GM18867 (cell line): ENCODE data around the gene DSCAML1.

Experiments used
- ATAC-seq: cut with Tn5 transposase; IDR thresholded peaks from one replicate; pipeline ENCODE4 v1.9.1; 2021; ENCODE audit warnings: mild to moderate bottlenecking, moderate library complexity; ENCODE audit not compliant: unreplicated experiment

DSCAML1 gene

DNA sequence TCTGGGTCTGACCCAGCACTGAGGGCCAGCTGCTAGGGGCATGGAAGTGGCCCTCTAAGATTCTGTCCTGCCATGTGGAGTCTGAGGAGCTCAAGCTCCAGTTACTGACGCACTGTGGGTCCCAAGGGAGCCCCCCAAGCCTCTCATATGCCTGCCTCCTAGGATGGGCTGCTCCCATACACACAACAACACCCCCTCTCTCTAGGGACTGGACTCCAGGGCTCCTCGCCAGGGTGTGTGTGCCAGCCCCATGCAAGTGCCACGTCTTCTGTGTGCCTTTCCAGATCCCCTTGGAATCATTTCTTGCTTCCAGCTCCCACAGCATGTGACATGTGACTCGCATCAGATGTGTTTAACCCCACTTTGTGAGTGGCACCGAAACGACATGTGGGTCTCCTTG is 234.9 kb downstream of the DSCAML1 start:
- no peak for ATAC-seq

DNA sequence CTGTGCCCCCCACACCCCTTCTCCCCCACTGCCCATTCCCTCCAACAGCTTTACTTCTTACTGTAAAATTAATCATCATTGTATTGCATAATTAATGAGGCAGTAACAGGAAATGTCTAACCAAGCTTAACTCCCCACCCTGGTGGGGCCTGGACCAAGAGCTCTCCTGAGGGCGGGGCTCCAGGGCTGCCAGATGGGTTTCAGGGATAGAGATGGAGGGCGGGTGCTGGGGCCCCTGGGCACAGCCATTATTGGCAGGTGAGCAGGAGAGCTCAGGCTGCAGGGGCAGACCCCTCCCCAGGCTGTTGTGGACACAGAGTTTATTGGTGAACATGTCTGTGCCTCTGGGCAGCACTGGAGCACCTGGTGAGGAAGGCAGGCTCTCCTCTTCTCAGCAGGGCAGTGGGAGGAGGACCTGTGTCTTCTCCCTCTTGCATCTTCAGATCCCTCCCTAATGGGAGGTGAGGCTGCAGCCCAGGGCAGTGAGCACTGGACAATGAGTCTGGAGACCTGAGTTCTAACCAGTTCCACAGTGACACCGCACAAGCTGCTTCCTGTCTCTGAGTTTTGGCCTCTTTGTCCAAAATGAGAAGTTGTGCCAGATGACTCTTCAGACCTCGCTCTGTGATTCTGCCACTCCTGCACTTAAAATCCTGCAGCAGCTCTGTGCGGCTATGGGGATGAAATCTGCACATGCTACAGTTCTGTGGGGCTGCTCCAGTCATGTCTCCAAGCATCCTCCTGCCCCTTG is 236.1 kb downstream of the DSCAML1 start:
- ATAC-seq = no peak

DNA sequence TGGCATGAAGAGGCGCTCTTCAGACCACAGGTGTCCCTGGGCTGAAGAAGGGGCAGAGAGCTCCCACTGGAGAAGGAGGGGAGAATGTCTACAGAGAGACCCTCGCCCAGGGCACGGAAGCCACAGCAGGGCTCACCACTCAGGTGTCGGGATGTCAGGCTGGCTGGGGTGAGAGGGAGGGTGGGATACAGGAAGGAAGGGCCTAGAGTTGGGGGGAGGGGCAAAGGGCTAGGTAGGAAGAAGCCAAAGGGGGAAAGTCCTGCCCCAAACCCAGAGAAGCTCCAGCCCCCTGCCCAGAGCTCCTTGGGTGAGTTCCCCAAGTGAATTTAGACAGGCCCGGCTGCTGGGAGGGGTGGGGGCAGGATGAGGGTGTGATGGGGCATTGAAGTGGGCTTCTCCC is 237.3 kb downstream of the DSCAML1 start:
- ATAC-seq = no peak

DNA sequence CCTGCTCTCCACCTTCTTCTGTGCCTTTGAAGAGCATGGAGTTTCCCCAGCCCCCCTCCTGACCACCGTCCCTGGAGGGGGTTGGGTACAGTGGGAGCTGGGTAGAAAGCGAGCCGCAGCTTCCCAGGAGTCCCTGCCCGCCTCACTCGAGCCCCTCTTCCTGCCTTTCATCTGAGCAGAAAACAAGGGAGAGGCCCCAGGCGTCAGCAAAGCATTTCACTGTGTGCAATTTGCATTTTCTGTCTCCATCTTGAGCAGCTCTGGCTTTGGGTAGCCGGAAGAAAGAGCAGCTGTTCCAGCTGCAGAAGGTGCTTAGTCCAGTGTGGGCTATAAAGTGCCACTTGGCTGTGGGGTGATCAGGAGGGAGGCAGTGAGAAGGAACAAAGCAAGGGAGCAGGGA is 239.7 kb downstream of the DSCAML1 start:
- ATAC-seq = no peak

DNA sequence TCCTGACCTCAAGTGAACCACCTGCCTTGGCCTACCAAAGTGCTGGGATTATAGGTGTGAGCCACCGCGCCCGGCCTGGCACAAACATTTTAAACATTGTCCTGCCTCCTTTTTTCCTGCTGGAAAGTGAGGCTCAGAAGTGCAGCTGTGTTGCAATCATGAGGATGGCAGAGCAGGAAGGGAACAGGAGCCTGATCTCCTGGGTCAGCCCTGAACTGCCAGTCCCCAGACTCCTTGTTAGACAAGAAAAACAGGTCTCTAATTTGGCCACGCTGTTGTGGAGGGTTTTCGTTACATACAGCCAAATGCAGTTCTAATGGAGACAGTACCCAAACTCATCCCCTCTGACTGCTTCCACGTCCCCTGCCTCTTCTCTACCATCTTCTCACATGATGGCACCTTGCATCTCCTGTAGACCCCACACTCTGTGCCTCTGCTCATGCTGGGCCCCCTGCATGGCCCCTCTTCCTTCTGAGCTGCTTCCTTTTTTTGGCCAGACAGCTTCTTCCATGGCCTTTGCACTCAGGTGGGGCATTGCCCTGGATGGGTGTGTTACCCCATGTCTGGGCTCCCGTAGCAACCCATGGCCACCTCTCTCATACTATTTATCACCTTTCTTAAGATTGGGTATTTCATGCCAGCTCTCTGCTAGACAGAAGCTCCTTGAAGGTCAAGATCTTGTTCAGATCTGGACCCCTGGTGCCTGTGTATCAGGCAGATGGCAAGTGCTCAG is 242.2 kb downstream of the DSCAML1 start:
- ATAC-seq = no peak

DNA sequence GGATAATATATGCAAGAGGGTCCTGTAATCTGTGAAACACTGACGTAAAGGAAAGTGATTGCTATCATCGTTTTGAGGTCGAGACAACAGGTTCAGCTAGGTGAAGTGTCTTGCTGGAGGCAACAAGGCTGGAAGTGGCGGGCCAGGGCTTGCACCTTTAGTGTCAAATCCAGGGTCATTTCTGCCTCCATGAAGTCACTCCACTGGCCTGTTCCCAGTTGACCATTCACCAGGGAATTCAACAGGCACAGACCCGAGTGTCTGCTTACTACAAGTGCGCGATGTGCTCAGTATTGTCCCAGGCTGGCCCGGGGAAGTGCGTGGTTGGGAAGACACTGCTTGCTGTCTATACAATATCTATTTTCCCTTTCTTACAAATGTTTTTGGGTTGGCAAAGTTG is 244.4 kb downstream of the DSCAML1 start:
- ATAC-seq = no peak

DNA sequence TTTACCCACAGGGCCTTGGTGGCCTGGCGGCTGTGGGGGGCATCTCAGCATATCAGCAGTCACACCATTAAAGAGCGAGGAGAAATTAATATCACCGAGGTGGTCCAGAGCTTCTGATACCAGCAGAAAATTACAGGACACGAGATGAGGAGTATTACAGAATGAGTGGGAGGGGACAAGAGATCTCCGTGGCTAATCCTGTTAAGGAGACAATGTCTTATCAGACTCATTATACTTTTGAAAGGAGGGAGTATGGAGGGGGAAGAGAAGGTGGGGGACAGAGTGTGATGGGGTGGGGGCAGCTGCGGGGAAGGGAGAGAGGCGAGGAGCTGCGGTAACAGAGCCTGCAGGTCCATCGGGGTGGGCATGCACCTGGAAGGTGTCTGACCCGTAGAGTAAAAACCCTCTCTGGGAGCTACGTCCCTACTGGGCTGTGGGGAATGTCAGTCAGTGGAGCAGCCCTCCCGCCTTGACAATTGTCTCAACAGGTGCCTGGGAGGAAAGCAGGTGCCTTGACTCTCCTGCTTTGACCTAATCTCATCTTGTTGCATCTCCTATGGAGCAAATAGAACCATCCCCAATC is 245.2 kb downstream of the DSCAML1 start:
- no peak for ATAC-seq

DNA sequence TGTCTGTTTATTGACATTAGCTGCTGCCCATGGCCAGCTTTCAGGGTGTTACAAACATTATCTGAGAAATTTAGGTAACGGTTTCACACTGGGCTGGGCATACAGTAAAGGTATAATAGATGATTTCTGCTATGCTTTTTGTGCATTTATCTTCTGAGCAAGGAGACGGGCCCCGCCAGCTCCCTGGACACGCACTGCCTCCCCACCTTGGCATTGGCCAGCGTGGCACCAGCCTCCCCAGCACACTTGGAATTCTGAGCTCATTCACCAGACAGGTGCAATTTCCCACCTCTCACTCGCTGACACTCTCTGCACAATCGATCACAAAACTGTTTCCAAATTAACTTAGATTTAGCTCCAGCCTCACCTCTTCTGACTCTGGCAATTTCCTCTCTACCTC is 246.6 kb downstream of the DSCAML1 start:
- ATAC-seq = no peak

DNA sequence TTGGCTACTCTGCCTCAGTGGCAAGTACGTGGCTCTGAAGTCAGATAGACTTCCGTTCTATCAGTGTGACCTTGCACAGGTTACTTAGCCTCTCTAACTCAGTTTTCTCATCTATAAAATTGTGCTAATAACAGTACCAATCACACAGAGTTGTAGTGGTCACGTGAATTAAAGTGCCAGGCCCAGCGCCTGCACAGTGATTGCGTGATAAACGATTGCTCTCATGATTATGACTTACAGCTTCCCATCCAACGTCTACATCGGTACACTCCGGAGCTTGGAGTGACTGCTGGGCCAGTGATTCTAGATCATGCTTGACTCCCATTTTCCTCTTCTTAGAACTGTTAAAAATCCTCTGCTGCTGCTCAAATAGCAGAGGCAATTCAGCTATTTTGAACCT is 247.6 kb downstream of the DSCAML1 start:
- ATAC-seq = no peak

DNA sequence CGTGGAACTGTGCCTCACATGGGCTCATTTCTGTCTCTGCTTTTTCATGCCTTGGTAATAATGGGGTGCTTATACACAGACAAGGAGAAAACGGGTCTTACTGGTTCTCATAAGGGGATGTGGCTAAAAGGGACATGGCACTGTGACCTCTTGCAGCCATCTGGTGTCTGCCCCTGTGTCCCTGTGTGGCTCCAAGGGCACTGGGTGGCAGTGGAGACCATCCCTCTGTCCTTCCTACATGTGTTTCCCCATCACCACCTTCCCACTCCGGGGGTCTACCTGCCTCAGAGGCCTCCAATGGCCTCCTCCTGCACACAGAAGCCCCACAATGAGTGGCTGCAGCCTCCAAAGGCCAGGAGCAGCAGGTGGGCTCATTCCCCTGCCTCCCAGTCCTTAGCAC is 248.1 kb downstream of the DSCAML1 start:
- ATAC-seq = no peak

DNA sequence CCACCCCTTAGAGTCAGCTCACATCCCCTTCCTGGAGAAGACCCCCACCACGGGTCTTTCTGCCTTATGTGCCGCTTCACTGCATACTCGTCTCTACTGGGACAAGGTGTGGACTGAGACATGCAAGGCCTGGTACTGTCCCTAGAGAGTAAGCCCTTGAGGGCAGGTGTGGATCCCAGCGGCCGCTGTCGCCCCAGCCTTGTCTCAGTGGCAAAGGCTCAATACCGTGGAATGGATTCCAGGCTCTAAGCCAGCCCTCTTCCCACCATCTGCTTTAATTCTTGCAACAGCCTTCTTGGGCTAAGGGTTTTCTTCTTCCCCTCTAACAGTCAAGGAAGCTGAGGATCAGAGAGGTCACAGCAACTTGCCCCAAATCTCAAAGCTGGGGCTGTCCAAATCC is 249.1 kb downstream of the DSCAML1 start:
- no peak for ATAC-seq

DNA sequence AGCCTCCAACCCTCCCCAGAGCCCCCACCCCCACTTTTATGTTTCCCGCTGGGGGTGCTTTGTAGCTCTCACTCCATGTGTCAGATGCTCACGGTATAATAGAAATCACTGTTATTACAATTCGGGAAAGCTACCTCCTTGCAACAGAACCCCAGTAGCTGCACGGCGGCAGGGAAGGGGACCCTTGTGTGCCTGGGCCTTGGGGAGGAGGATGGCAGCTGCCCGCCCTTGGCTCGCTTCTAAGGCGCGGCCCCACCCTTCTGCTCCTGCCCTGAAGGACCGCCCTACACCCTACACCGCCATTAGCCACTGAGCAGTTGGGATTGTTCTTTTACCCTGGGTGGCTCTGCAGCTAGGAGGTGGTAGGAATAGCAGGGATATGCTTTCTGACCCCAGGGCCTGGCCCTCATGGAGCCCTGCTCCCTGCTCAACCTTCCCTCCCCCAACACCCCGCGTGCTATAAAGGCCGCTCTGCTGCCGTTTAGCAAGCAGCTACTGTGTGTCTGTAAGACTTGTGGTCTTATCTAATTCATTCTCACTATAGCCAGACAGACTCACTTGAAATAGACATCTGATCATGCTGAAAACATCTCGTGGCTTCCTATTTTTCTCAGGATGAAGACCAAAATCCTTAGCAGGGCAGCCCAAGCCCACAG is 249.7 kb downstream of the DSCAML1 start:
- ATAC-seq = no peak

DNA sequence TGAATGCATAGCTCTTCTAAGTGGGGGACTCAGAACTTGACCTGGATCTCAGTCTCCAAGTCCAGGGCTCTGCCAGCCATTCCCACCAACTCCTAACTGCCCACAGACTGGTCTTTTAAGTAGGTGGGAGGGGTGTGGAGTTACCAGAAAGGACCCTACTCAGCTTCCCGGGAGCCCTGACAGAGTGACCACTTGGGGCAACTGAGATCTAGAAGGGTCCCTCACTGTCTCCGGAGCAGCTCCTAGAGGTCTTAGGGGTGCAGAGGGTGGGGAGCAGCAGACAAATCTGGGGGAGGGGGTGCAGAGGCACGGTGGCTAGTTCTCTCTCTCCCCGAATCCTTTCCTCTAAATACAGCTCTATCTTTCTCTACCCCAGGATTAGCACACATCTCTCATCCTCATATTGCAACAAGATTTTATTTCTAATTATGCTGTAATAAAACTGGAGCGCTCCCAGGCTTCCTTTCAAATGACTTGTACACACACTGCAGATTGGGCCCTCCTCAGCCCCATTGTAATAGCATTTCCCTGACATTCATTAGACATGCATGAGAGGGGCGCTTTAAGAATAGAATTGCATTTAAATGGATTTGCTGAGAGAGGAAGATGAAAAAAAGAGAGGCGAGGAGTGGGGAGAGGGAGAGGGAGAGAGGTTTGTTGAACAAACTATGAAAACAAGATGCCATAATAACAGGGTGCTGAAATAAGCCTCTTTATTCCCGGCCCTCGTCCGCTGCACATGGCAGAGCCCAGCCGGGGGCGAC is 250.4 kb downstream of the DSCAML1 start:
- ATAC-seq = no peak

DNA sequence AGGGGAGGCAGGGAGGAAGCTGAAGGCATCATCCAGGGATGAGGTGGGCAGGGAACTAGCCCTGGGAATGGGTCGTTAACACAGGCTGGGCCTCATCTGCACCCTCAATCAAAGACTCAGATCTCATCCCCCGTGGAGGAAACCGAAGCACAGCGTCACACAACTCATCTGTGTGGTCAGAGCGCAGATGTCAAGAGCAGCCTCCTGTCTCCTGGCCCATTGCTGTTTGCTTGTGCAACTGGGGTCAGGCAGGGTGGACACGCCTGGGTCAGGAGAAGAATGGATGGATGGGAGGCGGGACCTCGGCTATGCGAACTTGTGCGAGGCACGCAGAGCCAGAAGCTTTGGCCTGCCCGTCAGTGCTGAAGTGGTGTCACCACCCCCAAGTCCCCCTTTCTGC is 251.3 kb downstream of the DSCAML1 start:
- ATAC-seq = no peak

DNA sequence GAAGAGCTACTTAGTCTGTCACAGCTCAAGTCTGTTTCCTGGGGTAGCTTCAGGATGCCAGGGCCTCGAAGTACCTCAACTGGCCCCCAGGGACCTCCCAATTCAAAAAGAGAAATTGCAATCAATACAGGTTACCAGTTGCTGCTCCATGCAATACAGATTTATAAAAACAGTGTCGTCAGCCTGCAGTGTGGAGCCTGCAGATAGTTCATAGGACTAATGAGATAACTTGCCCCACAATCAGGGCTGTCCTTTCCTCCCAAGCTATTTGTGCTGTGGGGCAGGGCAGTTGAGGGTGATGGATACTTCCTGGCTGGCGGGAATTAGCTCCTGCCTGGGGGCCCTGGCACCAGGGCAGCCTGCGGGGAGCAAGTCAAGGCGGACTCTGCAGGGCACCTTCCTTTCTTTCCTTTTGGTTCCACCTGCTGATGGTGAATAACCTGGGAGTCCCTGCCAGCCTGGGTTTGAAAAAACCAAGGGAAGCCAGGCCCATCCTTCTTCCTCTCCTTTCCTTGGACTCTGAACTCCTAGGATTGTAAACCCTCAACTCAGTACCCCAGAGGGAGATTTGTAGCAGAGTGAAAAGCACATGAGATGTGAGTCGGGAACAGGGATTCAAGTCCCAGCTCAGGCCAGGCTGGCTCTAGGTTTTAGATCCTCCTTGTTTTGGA is 252.8 kb downstream of the DSCAML1 start:
- ATAC-seq = no peak

DNA sequence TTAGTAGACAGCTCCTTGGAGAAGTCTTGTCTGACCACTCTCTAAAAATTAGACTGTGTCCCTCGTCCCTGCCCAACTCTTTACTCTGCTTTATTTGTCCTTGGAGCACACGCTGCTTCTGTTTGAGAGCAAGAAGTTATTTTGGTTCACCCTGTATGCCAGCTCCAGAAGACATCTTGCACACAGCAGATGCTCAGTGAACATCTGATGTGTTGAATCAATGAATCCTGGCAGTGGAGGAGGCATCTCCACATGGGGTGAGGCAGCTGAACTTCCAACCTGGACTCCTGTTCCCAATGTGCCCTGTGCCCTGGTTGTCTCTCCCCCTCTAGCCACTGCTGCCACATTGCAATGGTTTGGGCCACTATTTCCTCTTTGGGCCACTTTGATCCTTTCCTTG is 255.8 kb downstream of the DSCAML1 start:
- no peak for ATAC-seq

DNA sequence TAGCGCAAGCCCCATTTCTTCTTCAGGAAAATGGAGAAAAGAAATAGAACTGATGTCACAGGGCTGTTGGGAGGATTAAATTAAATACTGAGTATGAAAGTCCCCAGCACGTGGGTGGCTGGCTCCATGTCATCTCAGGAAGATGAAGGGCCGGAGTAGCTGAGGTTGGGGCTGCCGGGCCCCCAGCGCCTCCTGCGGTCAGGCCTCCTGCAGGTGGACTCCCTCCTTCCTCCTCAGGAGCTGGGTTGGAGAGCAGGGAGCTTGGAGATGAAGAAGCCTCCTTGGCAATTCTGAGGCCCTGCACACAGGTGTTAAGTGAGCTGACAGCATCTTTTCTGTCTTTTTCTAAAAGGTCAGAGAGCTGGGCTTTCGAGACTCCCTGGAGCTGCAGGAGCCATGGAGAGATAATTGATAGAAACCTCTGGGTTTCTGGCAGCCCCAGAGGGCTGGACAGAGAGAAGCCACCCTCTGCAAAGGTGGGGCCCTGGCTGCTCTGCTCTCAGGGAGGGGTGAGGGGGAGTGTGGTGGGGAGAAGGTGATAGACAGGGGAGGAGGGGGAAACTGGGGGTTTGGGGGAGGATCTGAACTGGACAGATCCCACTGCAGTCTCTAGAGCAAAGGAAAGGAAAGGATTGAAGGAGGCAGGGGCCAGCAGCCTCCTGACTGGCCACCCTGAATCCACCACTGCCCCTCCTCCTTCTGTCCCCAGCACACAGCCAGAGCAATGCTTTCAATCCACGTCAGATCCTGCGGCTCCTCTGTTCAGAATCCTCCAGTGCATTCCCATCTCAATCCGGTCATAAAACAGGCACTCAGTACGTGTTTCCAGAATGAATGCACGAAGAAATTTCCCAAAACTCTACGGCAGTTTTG is 258.5 kb downstream of the DSCAML1 start:
- no peak for ATAC-seq

DNA sequence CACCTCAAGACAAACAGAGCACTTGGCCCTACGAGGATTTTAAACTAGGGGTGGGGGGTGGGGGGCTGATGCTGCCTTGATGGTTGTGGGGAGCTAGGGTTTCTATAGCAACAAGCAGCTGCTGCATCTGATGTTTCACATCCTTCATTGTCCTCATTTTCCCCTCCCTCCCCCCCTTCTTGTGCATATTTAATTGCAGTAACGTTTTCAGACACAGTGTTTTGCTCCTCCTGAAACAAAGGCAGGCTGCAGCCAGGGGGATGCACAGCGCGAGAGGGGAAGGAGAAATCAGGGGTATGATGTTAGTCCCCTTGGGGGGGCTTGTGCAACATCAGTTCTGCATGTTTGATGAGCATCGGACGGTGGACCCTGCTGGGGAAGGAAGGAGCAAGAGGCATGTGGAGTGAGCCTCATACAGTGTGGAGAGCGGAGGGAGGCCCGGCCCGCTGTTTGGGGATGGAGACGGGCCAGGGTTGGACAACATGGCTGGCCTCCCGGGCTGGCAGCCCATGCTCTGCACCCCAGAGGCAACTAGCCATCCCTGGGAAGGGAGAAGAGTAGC is 261.1 kb downstream of the DSCAML1 start:
- no peak for ATAC-seq

DNA sequence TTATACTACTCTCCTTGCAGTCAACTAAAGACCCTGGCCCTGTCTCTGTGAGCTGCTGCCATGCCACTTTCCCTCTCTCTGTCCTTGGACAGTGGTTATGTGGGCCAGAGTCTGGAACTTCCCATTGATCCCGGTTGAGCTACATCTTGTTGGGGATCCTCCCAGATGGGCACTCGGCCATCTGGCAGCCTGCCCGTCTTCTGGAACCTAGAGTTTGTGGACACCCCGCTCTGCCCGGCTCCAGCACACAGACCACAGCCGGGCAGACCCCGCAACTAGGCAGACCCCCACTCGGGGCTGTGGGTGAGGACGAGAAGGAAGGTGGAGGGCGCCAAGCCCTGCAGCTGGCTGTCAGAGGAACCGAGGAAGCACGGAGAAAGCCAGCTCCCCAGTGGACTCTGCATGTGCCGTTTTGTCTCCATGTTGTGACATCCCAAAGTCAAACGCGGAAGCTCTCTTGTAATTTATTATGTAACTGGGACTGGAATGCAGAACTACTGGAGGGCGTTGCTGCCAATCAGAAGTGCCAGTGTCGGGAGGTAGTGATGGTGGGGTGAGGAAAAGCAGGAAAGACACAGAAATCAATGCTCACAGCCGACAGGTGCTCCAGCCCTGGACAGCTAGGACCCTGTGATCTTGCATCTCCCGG is 261.7 kb downstream of the DSCAML1 start:
- ATAC-seq = no peak
